Adrenal gland (tissue), 5 donors: ENCODE results near the gene ANO6.

Source experiments
- CTCF ChIP-seq, 6 experiments: fragments of 450-650 bp in 4 of 6; fragments of 200-600 bp in 2 of 6; sonication (generic) in 1 of 6; IDR thresholded peaks; 1 replicate in 5 of 6; 2 replicates in 1 of 6; pipeline versions ENCODE4 v1.5.1 to v1.8.0; 2016 to 2021; ENCODE audit warnings: antibody characterized with exemption in 6 of 6, mild to moderate bottlenecking in 2 of 6, moderate library complexity in 1 of 6
- POLR2A ChIP-seq, 2 donors: fragments of 450-650 bp; IDR thresholded peaks; one replicate each; pipeline ENCODE4 v1.6.1; 2017; ENCODE audit warnings: antibody characterized with exemption in 2 of 2, mild to moderate bottlenecking in 2 of 2, moderate library complexity in 1 of 2
- donor health status: DM: no; HTN: no; CAD: no.

GRCh38 chr12:45289245-45290215 lies 73.6 kb downstream of the ANO6 start:
- TF ChIP-seq CTCF (IDR thresholded peaks at IDR 0.05), result no peak
- no peak for TF ChIP-seq POLR2A (IDR thresholded peaks at IDR 0.05)
